Stimulated activated CD4-positive, alpha-beta T cell treated with anti-CD3 and anti-CD28 coated beads, TNF-alpha, amount 100 ng/mL, for 1 hour (primary cell): ENCODE measurements around the gene AMOTL1.
"Not testable (repeated sequence)": the region's sequence is repeated elsewhere in the genome, so short reads cannot be mapped to it uniquely, and the experiment has no call there.

Source experiments
- DNase-seq, 3 donors: peaks; one replicate each; pipeline ENCODE4 v3.0.0-alpha.2; 2020; ENCODE audit warnings: low read depth in 3 of 3, low spot score in 1 of 3

The AMOTL1 gene

GRCh38 chr11:94873916-94874540 is 105.9 kb downstream of the AMOTL1 start:
- no peak for DNase-seq

- DNase-seq, result no peak
Observed at GRCh38 chr11:94876222-94876621, 108.1 kb downstream of the AMOTL1 start.

DNA sequence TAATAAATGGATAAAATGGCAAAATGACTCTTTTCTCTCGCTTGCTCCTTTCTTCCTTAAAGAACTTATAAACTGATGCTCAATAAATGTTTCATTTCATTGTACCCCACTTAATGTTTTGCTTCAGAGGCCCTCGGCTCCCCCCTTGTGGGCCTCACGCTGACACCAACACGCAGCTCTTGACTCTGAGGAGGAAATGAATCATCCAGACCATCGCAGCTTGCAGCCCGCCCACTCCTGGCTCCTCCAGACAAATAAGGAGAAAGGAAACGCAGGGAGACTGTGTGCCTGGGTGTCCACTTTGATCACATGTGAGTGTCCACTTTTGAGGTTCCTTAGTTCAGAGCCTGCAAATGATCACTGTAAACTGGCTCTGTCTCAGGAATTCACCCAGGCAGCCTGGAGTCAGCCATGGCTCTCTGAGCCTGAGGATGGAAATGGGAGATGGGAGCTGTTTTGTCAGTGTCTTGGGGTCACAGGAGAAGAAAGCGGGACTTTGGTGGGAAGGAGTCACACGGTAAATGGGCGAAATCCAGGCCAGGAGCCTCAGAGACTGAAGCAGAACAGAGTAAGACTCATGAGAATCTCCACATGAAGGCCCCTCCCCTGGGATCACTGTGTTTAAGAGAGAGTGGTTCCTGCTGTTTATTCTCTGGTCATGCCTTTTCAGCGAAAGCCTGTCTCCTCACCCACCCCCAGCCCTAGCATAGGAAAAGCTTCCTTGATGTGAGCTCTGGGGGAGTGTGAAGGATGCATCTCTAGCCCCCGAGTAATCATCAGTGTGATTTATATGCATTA is 108.7 kb downstream of the AMOTL1 start:
- DNase-seq, result peak in 1 of 3 donors; percentile 21

GRCh38 chr11:94877443-94878200 is 109.5 kb downstream of the AMOTL1 start:
- no peak for DNase-seq

DNA sequence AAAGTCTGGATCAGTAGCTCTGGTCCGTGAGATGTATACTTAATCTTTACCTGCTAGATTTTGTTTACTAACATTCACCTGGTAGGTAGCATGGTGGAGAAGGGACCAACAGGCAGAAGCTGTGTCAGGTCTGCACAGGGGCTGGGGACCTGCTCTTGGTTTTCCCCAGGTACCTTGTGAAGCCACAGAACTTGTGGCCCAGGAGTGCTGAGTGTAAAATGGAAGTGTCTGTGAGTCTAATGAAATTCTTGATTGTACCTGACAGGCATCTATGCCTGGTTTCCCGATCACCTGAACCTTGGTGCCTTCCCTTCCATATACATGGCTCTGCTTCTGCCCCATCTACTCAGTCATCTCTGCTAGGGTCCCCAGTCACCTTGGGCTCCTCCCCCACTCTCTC is 110.8 kb downstream of the AMOTL1 start:
- DNase-seq, result no peak

GRCh38 chr11:94880216-94880615 is 112.1 kb downstream of the AMOTL1 start:
- no peak for DNase-seq

GRCh38 chr11:94882931-94883330 is 114.8 kb downstream of the AMOTL1 start:
- DNase-seq, result no peak

DNA sequence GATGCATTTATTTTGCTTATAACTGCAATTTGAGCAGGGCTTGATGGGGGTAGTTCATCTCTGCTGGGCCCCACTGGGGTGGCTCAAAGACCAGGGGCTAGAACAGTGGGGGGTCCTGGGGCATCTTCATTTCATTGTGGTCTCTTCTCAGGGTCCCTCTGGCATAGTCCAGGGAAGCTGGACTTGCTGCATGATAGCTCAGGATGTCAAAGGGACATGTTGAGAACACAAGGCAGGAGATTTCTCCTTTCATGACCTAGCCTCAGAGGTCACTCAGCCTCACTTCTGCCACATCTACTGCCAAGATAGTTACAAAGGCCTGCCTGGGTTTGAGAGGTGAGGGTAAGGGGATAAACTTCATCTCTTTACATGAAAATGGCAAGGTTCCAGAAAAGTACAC is 115.7 kb downstream of the AMOTL1 start:
- DNase-seq, result no peak

DNA sequence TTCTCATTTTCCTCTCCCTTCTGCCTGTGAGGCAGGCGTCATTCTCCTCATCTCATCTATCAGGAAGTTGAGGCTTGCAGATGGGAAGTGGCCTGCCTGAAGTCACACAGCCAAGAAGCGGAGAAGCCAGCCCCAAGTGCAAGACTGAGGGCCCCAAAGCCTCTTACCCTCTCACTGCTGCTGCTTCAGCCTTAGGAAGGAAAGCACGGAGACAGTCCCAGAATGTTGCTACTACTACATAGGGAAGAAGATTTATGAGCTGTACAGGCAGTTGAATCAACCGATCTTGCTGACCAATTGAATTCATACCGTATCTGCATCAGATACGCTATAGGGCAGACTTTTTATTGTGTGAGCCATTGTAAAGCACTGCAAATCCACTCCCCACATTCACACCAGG is 116.2 kb downstream of the AMOTL1 start:
- DNase-seq, result no peak

GRCh38 chr11:94885133-94885532 is 117.0 kb downstream of the AMOTL1 start:
- no peak for DNase-seq

GRCh38 chr11:94885581-94885980 is 117.4 kb downstream of the AMOTL1 start:
- DNase-seq, result no peak

DNA sequence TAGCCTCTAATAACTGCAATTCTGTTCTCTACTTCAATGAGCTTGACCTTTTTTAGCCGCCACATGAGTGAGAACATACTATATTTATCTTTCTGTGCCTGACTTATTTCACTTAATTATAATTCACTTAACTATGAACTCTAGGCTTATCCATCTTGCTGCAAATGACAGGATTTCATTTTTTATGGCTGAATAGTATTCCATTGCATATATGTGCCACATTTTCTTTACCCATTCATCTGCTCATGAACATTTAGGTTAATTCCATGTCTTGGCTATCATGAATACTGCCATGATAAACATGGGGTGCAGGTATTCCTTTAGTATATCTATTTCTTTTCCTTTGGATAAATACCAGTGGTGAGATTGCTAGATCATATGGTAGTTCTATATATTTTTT is 120.0 kb downstream of the AMOTL1 start:
- DNase-seq, result no peak

GRCh38 chr11:94895451-94895850 is 127.3 kb downstream of the AMOTL1 start:
- DNase-seq, result no peak

- DNase-seq, result no peak
Observed at GRCh38 chr11:94895971-94896370, 127.8 kb downstream of the AMOTL1 start.

- DNase-seq, result peak in 1 of 3 donors; percentile 14
Observed at GRCh38 chr11:94897330-94897768, 129.2 kb downstream of the AMOTL1 start.

GRCh38 chr11:94907226-94907625 is 139.1 kb downstream of the AMOTL1 start:
- no peak for DNase-seq

GRCh38 chr11:94909371-94909820 is 141.2 kb downstream of the AMOTL1 start:
- no peak for DNase-seq

- no peak for DNase-seq
Observed at GRCh38 chr11:94910270-94910669, 142.1 kb downstream of the AMOTL1 start.

- no peak for DNase-seq
Observed at GRCh38 chr11:94910779-94911178, 142.6 kb downstream of the AMOTL1 start.

GRCh38 chr11:94912806-94913205 is 144.7 kb downstream of the AMOTL1 start:
- no peak for DNase-seq

- DNase-seq, result not testable (repeated sequence)
Observed at GRCh38 chr11:94913718-94914394, 145.7 kb downstream of the AMOTL1 start.
